H1 (cell line): Measurements from ENCODE around the gene AFF2. TPM values are rescaled to one million over a fixed set of nuclear protein-coding genes. Genes with fewer than 3 reads are reported as not detected.
"Not testable (repeated sequence)": the region's sequence is repeated elsewhere in the genome, so short reads cannot be mapped to it uniquely, and the experiment has no call there.

Source experiments
- CTCF ChIA-PET: fragments of 300-600 bp; sonication (Branson Sonifier 250); formaldehyde crosslinking; loops from one replicate; lab custom pipeline; 2021; ENCODE audit not compliant: partially characterized antibody; lab: Charles Lee
- POLR2A ChIA-PET: fragments of 300-600 bp; sonication (Branson Sonifier 250); formaldehyde crosslinking; loops from one replicate; lab custom pipeline; 2021; ENCODE audit warnings: inconsistent platforms; ENCODE audit not compliant: partially characterized antibody; lab: Charles Lee
- DNase-seq, 2 experiments: peaks; one replicate each; pipeline versions ENCODE4 v3.0.0 to v3.0.0-alpha.2; 2010 to 2022; ENCODE audit warnings: low spot score in 2 of 2, low read depth in 1 of 2, mixed read lengths in 1 of 2
- FAIRE-seq: peaks from 2 replicates; lab custom pipeline; 2011; peaks lifted over from hg19 to GRCh38; lab: Jason Lieb, UNC
- H2AFZ ChIP-seq: 2 replicates; pipeline ENCODE4 v1.8.1; 2012; ENCODE audit warnings: low read length, inconsistent platforms
- H2AK5ac ChIP-seq: 2 replicates; pipeline ENCODE4 v1.6.1; 2013; ENCODE audit warnings: low read depth, low read length
- H2BK120ac ChIP-seq: replicated peaks from 2 replicates; pipeline ENCODE3; 2013; ENCODE audit warnings: low read depth, low read length, inconsistent platforms
- H2BK12ac ChIP-seq: 2 replicates; pipeline ENCODE4 v1.6.1; 2013; ENCODE audit warnings: low read depth, low read length
- H2BK15ac ChIP-seq: 2 replicates; pipeline ENCODE4 v1.6.1; 2013; ENCODE audit warnings: low read length
- H2BK20ac ChIP-seq: 2 replicates; pipeline ENCODE4 v1.6.1; 2013; ENCODE audit warnings: low read length
- H2BK5ac ChIP-seq: 2 replicates; pipeline ENCODE4 v1.6.1; 2013; ENCODE audit warnings: low read depth, low read length
- H3K14ac ChIP-seq: 2 replicates; pipeline ENCODE4 v1.6.1; 2013; ENCODE audit warnings: inconsistent platforms; ENCODE audit not compliant: insufficient read length
- H3K18ac ChIP-seq: 2 replicates; pipeline ENCODE4 v1.6.1; 2013; ENCODE audit warnings: low read length; ENCODE audit errors: extremely low read depth
- H3K23ac ChIP-seq: 2 replicates; pipeline ENCODE4 v1.6.1; 2013; ENCODE audit warnings: inconsistent platforms; ENCODE audit not compliant: insufficient read length
- H3K23me2 ChIP-seq: 2 replicates; pipeline ENCODE4 v1.6.1; 2013; ENCODE audit warnings: low read depth, low read length
- H3K27ac ChIP-seq: 2 replicates; pipeline ENCODE4 v1.6.1; 2011; ENCODE audit warnings: low read depth, low read length, inconsistent platforms
- H3K27me3 ChIP-seq, 4 experiments: replicated peaks in 1 of 4; 1 replicate in 1 of 4; 2 replicates in 3 of 4; pipeline versions ENCODE4 v1.6.1 to v1.8.1; 2011 to 2013; ENCODE audit warnings: low read length in 3 of 4, mild to moderate bottlenecking in 3 of 4, inconsistent platforms in 2 of 4, mixed read lengths in 2 of 4, moderate library complexity in 1 of 4; ENCODE audit not compliant: control insufficient read depth in 3 of 4, insufficient read depth in 3 of 4; ENCODE audit errors: extremely low read depth in 1 of 4
- H3K36me3 ChIP-seq, 4 experiments: 2 replicates each; pipeline versions ENCODE4 v1.6.1 to v1.8.1; 2011 to 2013; ENCODE audit warnings: mild to moderate bottlenecking in 4 of 4, low read length in 3 of 4, moderate library complexity in 2 of 4, control low read depth in 1 of 4, inconsistent platforms in 1 of 4; ENCODE audit not compliant: insufficient read depth in 4 of 4, control insufficient read depth in 2 of 4
- H3K4ac ChIP-seq: replicated peaks from 2 replicates; pipeline ENCODE3; 2013; ENCODE audit warnings: low read length, low read depth, mixed read lengths, inconsistent platforms; ENCODE audit not compliant: insufficient read length
- H3K4me1 ChIP-seq, 4 experiments: replicated peaks in 1 of 4; 1 replicate in 1 of 4; 2 replicates in 3 of 4; pipeline versions ENCODE4 v1.6.1 to v1.8.1; 2011 to 2013; ENCODE audit warnings: low read length in 3 of 4, inconsistent platforms in 2 of 4, mixed read lengths in 1 of 4; ENCODE audit not compliant: insufficient read depth in 4 of 4, control insufficient read depth in 3 of 4
- H3K4me2 ChIP-seq, 2 experiments: 2 replicates each; pipeline versions ENCODE4 v1.6.1 to v1.8.1; 2011 to 2013; ENCODE audit warnings: low read depth in 2 of 2, low read length in 2 of 2, control low read depth in 1 of 2, inconsistent platforms in 1 of 2, mild to moderate bottlenecking in 1 of 2; ENCODE audit not compliant: insufficient read depth in 1 of 2
- H3K4me3 ChIP-seq, 4 experiments: fragments of 200-600, 300-600 bp in 1 of 4; sonication (generic), shearing (Covaris generic), sonication (Bioruptor Twin) in 1 of 4; 2 replicates each; pipeline versions ENCODE4 v1.5.1 to v1.8.1; 2011 to 2016; ENCODE audit warnings: low read length in 4 of 4, low read depth in 3 of 4, control low read depth in 2 of 4, inconsistent platforms in 2 of 4, mild to moderate bottlenecking in 2 of 4, mixed read lengths in 1 of 4, moderate library complexity in 1 of 4; ENCODE audit not compliant: insufficient read depth in 2 of 4; ENCODE audit errors: extremely low read depth in 1 of 4
- H3K56ac ChIP-seq: replicated peaks from 2 replicates; pipeline ENCODE3; 2013; ENCODE audit warnings: low read depth, mild to moderate bottlenecking, mixed read lengths, low read length, inconsistent platforms; ENCODE audit not compliant: insufficient read length
- H3K79me1 ChIP-seq: 2 replicates; pipeline ENCODE4 v1.6.1; 2013; ENCODE audit warnings: low read depth, low read length, control low read depth
- H3K79me2 ChIP-seq, 2 experiments: 2 replicates each; pipeline versions ENCODE4 v1.6.1 to v1.8.1; 2012 to 2013; ENCODE audit warnings: low read length in 2 of 2, mild to moderate bottlenecking in 2 of 2, inconsistent platforms in 1 of 2; ENCODE audit not compliant: insufficient read depth in 2 of 2, control insufficient read depth in 1 of 2
- H3K9ac ChIP-seq, 4 experiments: replicated peaks in 1 of 4; 1 replicate in 1 of 4; 2 replicates in 3 of 4; pipeline versions ENCODE4 v1.6.1 to v1.8.1; 2011 to 2013; ENCODE audit warnings: low read depth in 3 of 4, low read length in 3 of 4, control low read depth in 2 of 4, mild to moderate bottlenecking in 2 of 4, moderate library complexity in 2 of 4, inconsistent platforms in 1 of 4; ENCODE audit errors: extremely low read depth in 1 of 4
- H3K9me3 ChIP-seq, 2 experiments: 2 replicates each; pipeline versions ENCODE4 v1.6.1 to v1.8.1; 2012 to 2013; ENCODE audit warnings: mild to moderate bottlenecking in 2 of 2, moderate library complexity in 2 of 2, control low read depth in 1 of 2, inconsistent platforms in 1 of 2, low read depth in 1 of 2, low read length in 1 of 2, mixed read lengths in 1 of 2; ENCODE audit not compliant: insufficient read depth in 2 of 2
- H4K20me1 ChIP-seq, 2 experiments: replicated peaks in 1 of 2; 2 replicates each; pipeline versions ENCODE3 to v1.8.1; 2011 to 2013; ENCODE audit warnings: inconsistent platforms in 2 of 2, low read length in 2 of 2, mild to moderate bottlenecking in 1 of 2; ENCODE audit not compliant: insufficient read depth in 2 of 2, control insufficient read depth in 1 of 2
- H4K5ac ChIP-seq: 2 replicates; pipeline ENCODE4 v1.6.1; 2013; ENCODE audit warnings: low read length, low read depth, mixed read lengths, inconsistent platforms; ENCODE audit not compliant: insufficient read length
- H4K8ac ChIP-seq: 2 replicates; pipeline ENCODE4 v1.8.0; 2013; ENCODE audit warnings: mild to moderate bottlenecking, moderate library complexity, low read length, inconsistent platforms; ENCODE audit not compliant: insufficient read depth; ENCODE audit errors: extremely low read depth
- H4K91ac ChIP-seq: replicated peaks from 2 replicates; pipeline ENCODE3; 2013; ENCODE audit warnings: low read length, mixed read lengths, inconsistent platforms; ENCODE audit not compliant: insufficient read length
- WGBS, 2 experiments: shearing (Covaris generic) in 1 of 2; methylation state at CpG; one replicate each; pipeline versions ENCODE4 v1.1.6 to v1.1.7; 2013 to 2015; ENCODE audit warnings: low lambda C conversion rate in 2 of 2, mixed read lengths in 2 of 2, inconsistent platforms in 1 of 2, low coverage in 1 of 2, missing lambda C conversion rate in 1 of 2; ENCODE audit not compliant: insufficient replicate concordance in 2 of 2, insufficient coverage in 1 of 2, insufficient read length in 1 of 2; ENCODE audit errors: extremely low coverage in 1 of 2, missing lambda C conversion rate in 1 of 2; 5-methylcytosine and 5-hydroxymethylcytosine counted together
- polyA plus RNA-seq, 7 experiments: library from polyadenylated mRNA; depleted of rRNA in 3 of 7; stranded (reverse) in 5 of 7; unstranded in 2 of 7; fragments of >200 nt in 5 of 7; fragments of 200-250 nt in 2 of 7; gene quantifications; 1 replicate in 5 of 7; 2 replicates in 1 of 7; 4 replicates in 1 of 7; pipeline versions ENCODE4 v1.2.1 to v1.2.3, GENCODE V29; 2011 to 2013; ENCODE audit warnings: missing spikeins in 2 of 7, mixed read lengths in 2 of 7
- total RNA-seq: library from RNA; stranded (reverse); fragmentation: NEBNext Ultra II Directional; extraction: Animal tissue kit (Norgen Biotek cat#: 25700); gene quantifications from 2 replicates; pipeline ENCODE4 v1.2.1, GENCODE V29; 2021

AFF2 gene
- total and polyA plus RNA-seq, 2 of the 8 experiments (the other 6 are each of a cell fraction or from before 2014, with no cell fraction given), result 2.0 to 7.3 TPM

GRCh38 chrX:148669175-148669574 is 168.8 kb downstream of the AFF2 start:
- H3K79me2 ChIP-seq, H3K9ac ChIP-seq, H2AFZ ChIP-seq, H3K27me3 ChIP-seq, H3K56ac ChIP-seq, H3K18ac ChIP-seq, H4K5ac ChIP-seq, H3K4ac ChIP-seq, H3K79me1 ChIP-seq, H3K27ac ChIP-seq, FAIRE-seq, H2BK120ac ChIP-seq, H4K20me1 ChIP-seq, POLR2A ChIA-PET, H2BK20ac ChIP-seq, H4K8ac ChIP-seq, H2BK5ac ChIP-seq, H4K91ac ChIP-seq, H2BK12ac ChIP-seq, CTCF ChIA-PET, H3K23ac ChIP-seq, H3K4me3 ChIP-seq, H3K14ac ChIP-seq, H3K23me2 ChIP-seq, H3K36me3 ChIP-seq, H3K4me1 ChIP-seq, H2AK5ac ChIP-seq, H3K4me2 ChIP-seq, DNase-seq, H2BK15ac ChIP-seq: not testable (repeated sequence)
- WGBS, 2 experiments, result 90% methylated on average over 3 of the region's 3 CpGs; no CpG with 5 or more reads in 1 of the 2 experiments
- H3K9me3 ChIP-seq, result peaks cover 6 to 17% of the 10 kb centered on the region in 2 experiments; a peak in 2 of 4 replicates
